ACHN (cell line): ENCODE measurements around the gene PREP.

Experiments used
- DNase-seq: peaks from one replicate; pipeline ENCODE4 v3.0.0-alpha.2; 2015
- in situ Hi-C: cut with HindIII; loops from 2 replicates; pipeline ENCODE4 v1.10.0; 2017; ENCODE audit warnings: low sequenced_read_pairs, low pct_ligation_motif_present, low pct_unique_long_range_greater_than_20kb

Gene PREP

GRCh38 chr6:105294129-105294528, 108.8 kb downstream of the PREP start:
- in situ Hi-C loops, result no loop called here
- DNase-seq, result no peak

- DNase-seq, result no peak
- in situ Hi-C loops, result no loop called here
Observed at GRCh38 chr6:105292689-105293339, 110.1 kb downstream of the PREP start.

GRCh38 chr6:105291525-105291924, 111.4 kb downstream of the PREP start:
- no peak for DNase-seq
- in situ Hi-C loops, result no loop called here

GRCh38 chr6:105282631-105283585, 120.0 kb downstream of the PREP start:
- in situ Hi-C loops, result no loop called here
- no peak for DNase-seq

GRCh38 chr6:105280033-105280432, 122.8 kb downstream of the PREP start:
- DNase-seq, result no peak
- in situ Hi-C loops, result no loop called here

GRCh38 chr6:105279463-105279862, 123.4 kb downstream of the PREP start:
- DNase-seq, result no peak
- in situ Hi-C loops, result no loop called here

- no peak for DNase-seq
- in situ Hi-C loops, result no loop called here
Observed at GRCh38 chr6:105278813-105279212, 124.1 kb downstream of the PREP start.

GRCh38 chr6:105278035-105278434, 124.8 kb downstream of the PREP start:
- DNase-seq, result no peak
- in situ Hi-C loops, result no loop called here

GRCh38 chr6:105276374-105276773, 126.5 kb downstream of the PREP start:
- DNase-seq, result no peak
- in situ Hi-C loops, result no loop called here

GRCh38 chr6:105275542-105275941, 127.3 kb downstream of the PREP start:
- no peak for DNase-seq
- in situ Hi-C loops, result no loop called here

GRCh38 chr6:105274678-105275077, 128.2 kb downstream of the PREP start:
- in situ Hi-C loops, result no loop called here
- DNase-seq, result no peak

GRCh38 chr6:105273589-105273988, 129.3 kb downstream of the PREP start:
- in situ Hi-C loops, result no loop called here
- no peak for DNase-seq

- in situ Hi-C loops, result no loop called here
- DNase-seq, result no peak
Observed at GRCh38 chr6:105272786-105273185, 130.1 kb downstream of the PREP start.

- in situ Hi-C loops, result no loop called here
- no peak for DNase-seq
Observed at GRCh38 chr6:105270511-105270910, 132.4 kb downstream of the PREP start.

GRCh38 chr6:105269390-105269789, 133.5 kb downstream of the PREP start:
- in situ Hi-C loops, result no loop called here

GRCh38 chr6:105263685-105264610, 138.9 kb downstream of the PREP start:
- in situ Hi-C loops, result no loop called here
- no peak for DNase-seq

More at GRCh38 chr6:105269390-105269789, 133.5 kb downstream of the PREP start:
- DNase-seq, result no peak

GRCh38 chr6:105259913-105260889, 142.7 kb downstream of the PREP start:
- in situ Hi-C loops, result no loop called here
- DNase-seq, result no peak

- in situ Hi-C loops, result no loop called here
- no peak for DNase-seq
Observed at GRCh38 chr6:105258816-105259215, 144.1 kb downstream of the PREP start.
